ENCODE measurements around the gene PRTN3.

GRCh38 chr19:887072-887471 lies 46.3 kb downstream of the PRTN3 start:
- TF ChIP-seq POLR2A (IDR thresholded peaks at IDR 0.05), result no peak
- no peak for TF ChIP-seq CTCF (IDR thresholded peaks at IDR 0.05)
- TF ChIP-seq POLR2AphosphoS5 (IDR thresholded peaks at IDR 0.05), result no peak

All from prostate gland (tissue), 2 donors.